ENCODE measurements around the gene ANKRD40. TPM values are rescaled to one million over a fixed set of nuclear protein-coding genes. Genes with fewer than 3 reads are reported as not detected.
"Not testable (repeated sequence)": the region's sequence is repeated elsewhere in the genome, so short reads cannot be mapped to it uniquely, and the experiment has no call there.

Gene ANKRD40
- total RNA-seq, 6 experiments from 2014 or later = 13.9 to 17.4 (median 15.1) TPM

- Histone ChIP-seq H3K4me1 (peaks cover 3 to 69% (median 30%) of the 10 kb centered on the region in 4 donors), H3K27ac (peak overlapping the region in 2 of 3 donors; percentile 61 to 70), H3K4me3 (no peak overlapping the region), H3K36me3 (peaks cover 0 to 12% (median 5%) of the 10 kb centered on the region in 4 donors), H3K27me3 (no peaks in the 10 kb centered on the region), H3K9me3 (no peaks in the 10 kb centered on the region)
- DNase-seq (peak in 1 of 3 donors; percentile 15), ATAC-seq (no peak)
- intact Hi-C loops (cut with DNase I) = loop anchor here in 1 of 2 donors (5.0 kb wide), 1 partner anchor 46 kb away; no protein-coding TSS in a partner anchor
- 60% methylated on average over 1 of the region's 3 CpGs for WGBS (ENCODE audit: insufficient coverage, low coverage, low lambda C conversion rate, missing lambda C conversion rate)
- TF ChIP-seq POLR2A (IDR thresholded peaks at IDR 0.05) (no peak), CTCF (IDR thresholded peaks at IDR 0.05) (no peak)
These were observed 24.8 kb downstream of the ANKRD40 start for GRCh38 chr17:50682938-50683337.

- ATAC-seq (no peak), DNase-seq (no peak)
- WGBS (ENCODE audit: insufficient coverage, low coverage, low lambda C conversion rate, missing lambda C conversion rate) = 86% methylated on average over 3 of the region's 3 CpGs
- intact Hi-C loops (cut with DNase I) = loop anchor here in 1 of 2 donors (5.0 kb wide), 1 partner anchor 45 kb away; no protein-coding TSS in a partner anchor
- Histone ChIP-seq H3K27me3 (no peaks in the 10 kb centered on the region), H3K27ac (peak overlapping the region in 1 of 3 donors; percentile 70), H3K36me3 (peaks cover 0 to 17% (median 8%) of the 10 kb centered on the region in 4 donors), H3K9me3 (no peaks in the 10 kb centered on the region), H3K4me1 (peaks cover 3 to 65% (median 29%) of the 10 kb centered on the region in 4 donors), H3K4me3 (no peak overlapping the region)
- no peak for TF ChIP-seq CTCF (IDR thresholded peaks at IDR 0.05)
- no peak for TF ChIP-seq POLR2A (IDR thresholded peaks at IDR 0.05)
These were observed 25.3 kb downstream of the ANKRD40 start for GRCh38 chr17:50682441-50682840.

GRCh38 chr17:50681263-50682200, 26.2 kb downstream of the ANKRD40 start:
- peak in 1 of 4 donors; percentile 4 for ATAC-seq
- 65% methylated on average over 24 of the region's 27 CpGs for WGBS (ENCODE audit: insufficient coverage, low coverage, low lambda C conversion rate, missing lambda C conversion rate)

GRCh38 chr17:50680543-50681262, 27.0 kb downstream of the ANKRD40 start:
- peaks cover 3 to 55% (median 23%) of the 10 kb centered on the region in 4 donors for H3K4me1 ChIP-seq
- 70% methylated on average over 9 of the region's 12 CpGs for WGBS (ENCODE audit: insufficient coverage, low coverage, low lambda C conversion rate, missing lambda C conversion rate)
- intact Hi-C loops (cut with DNase I) = loop anchor here in 1 of 2 donors (5.0 kb wide), 1 partner anchor 43 kb away; no protein-coding TSS in a partner anchor

More at GRCh38 chr17:50681263-50682200, 26.2 kb downstream of the ANKRD40 start:
- peaks cover 0 to 26% (median 11%) of the 10 kb centered on the region in 4 donors for H3K36me3 ChIP-seq
- H3K4me3 ChIP-seq = no peak overlapping the region
- H3K4me1 ChIP-seq = peaks cover 3 to 56% (median 23%) of the 10 kb centered on the region in 4 donors
- H3K9me3 ChIP-seq = no peaks in the 10 kb centered on the region
- intact Hi-C loops (cut with DNase I) = loop anchor here in 1 of 2 donors (5.0 kb wide), 1 partner anchor 44 kb away; no protein-coding TSS in a partner anchor
- H3K27ac ChIP-seq = no peak overlapping the region
- TF ChIP-seq CTCF (IDR thresholded peaks at IDR 0.05) = peak; percentile 31 to 41 (median 34)
- TF ChIP-seq POLR2A (IDR thresholded peaks at IDR 0.05) = no peak
- peak in 1 of 3 donors; percentile 26 for DNase-seq
- H3K27me3 ChIP-seq = no peaks in the 10 kb centered on the region

More at GRCh38 chr17:50680543-50681262, 27.0 kb downstream of the ANKRD40 start:
- not testable (repeated sequence) for H3K9me3 ChIP-seq, ATAC-seq, H3K27me3 ChIP-seq, H3K27ac ChIP-seq, H3K4me3 ChIP-seq
- H3K36me3 ChIP-seq = peaks cover 0 to 33% (median 14%) of the 10 kb centered on the region in 4 donors
- DNase-seq = peak in 1 of 3 donors; percentile 47
